Endothelial cell of umbilical vein (primary cell): ENCODE measurements around the gene MTA1.

ENCODE experiments used
- POLR2A ChIP-seq: IDR thresholded peaks from 2 replicates; pipeline ENCODE4 v1.6.1; 2012; ENCODE audit warnings: low read depth, mild to moderate bottlenecking, control low read depth, low read length
- TF ChIP-seq, protein P1 (sequence below), 2 donors: IDR thresholded peaks; 1 replicate in 1 of 2; 2 replicates in 1 of 2; pipeline ENCODE4 v1.5.1; 2011; ENCODE audit warnings: low read length in 2 of 2, mild to moderate bottlenecking in 2 of 2, moderate library complexity in 2 of 2, control low read depth in 1 of 2, inconsistent platforms in 1 of 2, low read depth in 1 of 2; ENCODE audit not compliant: insufficient read depth in 1 of 2; ENCODE audit errors: extremely low read depth in 1 of 2
- TF ChIP-seq, protein P2 (sequence below): IDR thresholded peaks from 2 replicates; pipeline ENCODE4 v1.6.1; 2011; ENCODE audit not compliant: insufficient read depth, insufficient read length

DNA sequence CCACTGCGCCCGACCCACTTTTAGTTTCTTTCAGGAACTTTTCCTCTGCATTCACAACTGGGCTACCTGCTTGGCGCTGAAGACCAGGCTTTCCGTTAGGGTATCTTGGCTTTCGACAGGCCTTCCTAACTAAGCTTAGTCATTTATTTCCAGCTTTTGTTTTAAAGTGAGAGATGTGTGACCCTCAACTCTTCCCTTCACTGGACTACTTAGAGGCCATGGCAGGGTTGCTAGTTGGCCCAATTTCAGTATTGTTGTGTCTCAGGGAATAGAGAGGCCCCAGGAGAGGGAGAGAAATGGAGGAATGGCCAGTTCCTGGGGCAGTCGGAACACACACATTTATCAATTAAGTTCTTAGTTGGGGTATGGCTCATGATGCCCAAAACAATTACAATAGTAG, 10.4 kb downstream of the MTA1 start:
- TF ChIP-seq, protein P1, sequence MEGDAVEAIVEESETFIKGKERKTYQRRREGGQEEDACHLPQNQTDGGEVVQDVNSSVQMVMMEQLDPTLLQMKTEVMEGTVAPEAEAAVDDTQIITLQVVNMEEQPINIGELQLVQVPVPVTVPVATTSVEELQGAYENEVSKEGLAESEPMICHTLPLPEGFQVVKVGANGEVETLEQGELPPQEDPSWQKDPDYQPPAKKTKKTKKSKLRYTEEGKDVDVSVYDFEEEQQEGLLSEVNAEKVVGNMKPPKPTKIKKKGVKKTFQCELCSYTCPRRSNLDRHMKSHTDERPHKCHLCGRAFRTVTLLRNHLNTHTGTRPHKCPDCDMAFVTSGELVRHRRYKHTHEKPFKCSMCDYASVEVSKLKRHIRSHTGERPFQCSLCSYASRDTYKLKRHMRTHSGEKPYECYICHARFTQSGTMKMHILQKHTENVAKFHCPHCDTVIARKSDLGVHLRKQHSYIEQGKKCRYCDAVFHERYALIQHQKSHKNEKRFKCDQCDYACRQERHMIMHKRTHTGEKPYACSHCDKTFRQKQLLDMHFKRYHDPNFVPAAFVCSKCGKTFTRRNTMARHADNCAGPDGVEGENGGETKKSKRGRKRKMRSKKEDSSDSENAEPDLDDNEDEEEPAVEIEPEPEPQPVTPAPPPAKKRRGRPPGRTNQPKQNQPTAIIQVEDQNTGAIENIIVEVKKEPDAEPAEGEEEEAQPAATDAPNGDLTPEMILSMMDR (IDR thresholded peaks at IDR 0.05; ENCODE audit: extremely low read depth in 1 of 2, insufficient read depth in 1 of 2, low read depth in 1 of 2, low read length in 2 of 2), result no peak
- TF ChIP-seq, protein P2, sequence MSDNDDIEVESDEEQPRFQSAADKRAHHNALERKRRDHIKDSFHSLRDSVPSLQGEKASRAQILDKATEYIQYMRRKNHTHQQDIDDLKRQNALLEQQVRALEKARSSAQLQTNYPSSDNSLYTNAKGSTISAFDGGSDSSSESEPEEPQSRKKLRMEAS, result no peak
- no peak for TF ChIP-seq POLR2A
